SKM-1 treated with dmso at 0.1 percent for 144 hours (cell line): ENCODE data around the gene TMEM131.
A peak's percentile ranks its signal among the peaks of the same experiment; 100 is the strongest.
"Not testable (repeated sequence)": the region's sequence is repeated elsewhere in the genome, so short reads cannot be mapped to it uniquely, and the experiment has no call there.

Source experiments
- DNase-seq: peaks from one replicate; lab custom pipeline; 2025; ENCODE audit not compliant: unreplicated experiment; lab: John Stamatoyannopoulos, UW

Gene TMEM131

DNA sequence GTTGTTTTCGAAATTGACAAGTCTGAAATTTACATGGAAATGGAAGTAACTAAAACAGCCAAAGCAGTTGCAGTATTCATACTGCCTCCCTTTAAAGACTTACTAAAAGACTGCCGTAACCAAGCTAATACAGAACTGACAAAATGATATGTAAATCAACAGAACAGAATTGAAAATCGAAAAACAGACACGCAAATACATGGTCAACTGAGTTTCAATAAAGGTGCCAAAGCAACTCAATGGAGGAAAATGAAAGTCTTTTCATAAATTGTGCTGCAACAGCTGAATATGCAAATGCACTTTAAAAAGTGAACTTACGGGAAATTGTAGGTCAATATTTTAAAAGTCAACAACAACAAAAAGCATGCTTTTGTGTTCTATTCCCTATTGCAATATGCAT is 34.2 kb downstream of the TMEM131 start:
- DNase-seq: no peak

DNA sequence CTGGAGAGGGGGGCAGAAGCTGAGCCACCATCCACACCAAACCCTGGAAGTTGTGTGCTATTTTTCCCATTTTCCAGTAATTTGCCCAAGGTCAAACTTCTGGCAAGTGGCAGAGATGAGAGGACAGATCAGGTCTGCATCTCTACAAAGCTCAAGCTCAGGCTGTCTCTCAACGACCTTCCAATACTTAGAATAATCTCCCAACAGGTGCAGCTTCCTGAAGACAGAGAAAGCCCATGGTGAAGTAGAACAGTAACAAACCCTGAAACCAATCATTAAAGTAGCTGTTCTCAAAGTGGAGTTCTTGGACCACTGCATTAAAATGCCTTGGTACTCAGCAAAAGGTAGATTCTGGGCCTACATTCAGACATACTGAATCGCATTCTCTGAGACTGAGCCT is 37.6 kb downstream of the TMEM131 start:
- DNase-seq: no peak

GRCh38 chr2:97957432-97958183 is 38.1 kb downstream of the TMEM131 start:
- no peak for DNase-seq

DNA sequence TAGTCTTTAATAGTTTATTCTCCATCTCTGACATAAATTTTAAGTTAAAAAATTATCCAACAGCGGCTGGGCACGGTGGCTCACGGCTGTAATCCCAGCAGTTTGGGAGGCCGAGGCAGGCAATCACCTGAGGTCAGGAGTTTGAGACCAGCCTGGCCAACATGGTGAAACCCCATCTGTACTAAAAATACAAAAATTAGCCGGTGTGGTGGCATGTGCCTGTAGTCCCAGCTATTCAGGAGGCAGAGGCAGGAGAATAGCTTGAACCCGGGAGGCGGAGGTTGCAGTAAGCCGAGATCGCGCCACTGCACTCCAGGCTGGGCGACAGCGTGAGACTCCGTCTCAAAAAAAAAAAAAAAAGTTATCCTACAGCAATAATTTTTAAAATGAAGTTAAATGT is 39.0 kb downstream of the TMEM131 start:
- DNase-seq: not testable (repeated sequence)

- DNase-seq: no peak
Observed at GRCh38 chr2:97953853-97954252, 41.9 kb downstream of the TMEM131 start.

- no peak for DNase-seq
Observed at GRCh38 chr2:97952357-97952756, 43.4 kb downstream of the TMEM131 start.

GRCh38 chr2:97951155-97951680 is 44.5 kb downstream of the TMEM131 start:
- no peak for DNase-seq

DNA sequence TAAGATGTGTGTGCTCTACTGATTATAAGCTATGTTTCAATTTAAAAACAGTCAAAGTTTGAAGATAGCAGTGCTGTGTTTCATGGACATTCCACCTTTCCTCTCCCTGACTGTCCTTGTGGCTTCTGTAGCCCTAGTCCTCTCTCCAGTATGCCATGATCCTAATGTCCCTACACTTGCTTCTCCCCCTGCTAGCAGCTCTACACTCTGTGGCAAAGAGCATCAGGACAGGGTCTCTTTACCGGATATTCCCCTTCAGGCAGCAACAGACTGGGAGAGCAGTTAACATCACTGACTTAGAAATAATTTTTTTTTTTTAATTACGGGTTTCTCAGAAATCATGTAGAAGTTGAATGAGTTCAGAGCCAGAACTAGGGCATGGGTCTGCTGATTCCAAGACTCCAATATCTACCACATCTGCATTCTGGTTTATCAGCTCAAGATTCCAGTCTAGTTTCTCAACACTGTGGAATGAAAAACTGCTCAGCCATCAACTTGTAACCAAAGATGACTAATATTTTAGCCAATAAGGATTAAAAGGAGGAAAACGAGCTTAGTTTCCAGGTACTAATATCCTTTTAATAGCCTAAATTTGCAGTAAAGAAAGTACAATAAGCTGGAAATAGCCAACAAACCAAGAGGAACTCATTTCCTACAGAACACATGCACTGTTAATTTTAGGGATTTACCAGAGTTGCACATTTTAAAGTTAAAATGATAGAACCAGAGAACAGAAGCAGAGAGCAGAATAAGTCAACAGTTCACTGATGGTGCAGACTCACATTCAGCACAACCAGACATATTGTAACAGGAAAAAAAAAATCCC is 45.2 kb downstream of the TMEM131 start:
- DNase-seq: no peak

DNA sequence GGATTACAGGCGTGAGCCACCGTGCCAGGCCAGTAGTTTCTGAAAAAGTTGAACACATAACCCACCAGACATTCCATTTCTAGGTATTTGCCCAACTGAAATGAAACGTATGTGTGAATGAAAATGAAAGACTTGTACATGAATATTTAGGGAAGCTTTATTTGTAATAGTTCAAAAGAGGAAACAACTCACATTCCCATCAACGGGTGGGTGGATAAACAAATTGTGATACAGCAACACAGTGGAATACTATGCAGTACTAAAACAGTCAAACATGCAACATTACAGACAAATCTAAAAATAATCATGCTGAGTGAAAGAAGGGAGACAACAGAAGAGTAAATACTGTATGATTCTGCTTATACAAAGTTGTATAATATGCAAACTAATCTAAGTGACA is 46.8 kb downstream of the TMEM131 start:
- DNase-seq: no peak

GRCh38 chr2:97945791-97946190 is 50.0 kb downstream of the TMEM131 start:
- DNase-seq: no peak

DNA sequence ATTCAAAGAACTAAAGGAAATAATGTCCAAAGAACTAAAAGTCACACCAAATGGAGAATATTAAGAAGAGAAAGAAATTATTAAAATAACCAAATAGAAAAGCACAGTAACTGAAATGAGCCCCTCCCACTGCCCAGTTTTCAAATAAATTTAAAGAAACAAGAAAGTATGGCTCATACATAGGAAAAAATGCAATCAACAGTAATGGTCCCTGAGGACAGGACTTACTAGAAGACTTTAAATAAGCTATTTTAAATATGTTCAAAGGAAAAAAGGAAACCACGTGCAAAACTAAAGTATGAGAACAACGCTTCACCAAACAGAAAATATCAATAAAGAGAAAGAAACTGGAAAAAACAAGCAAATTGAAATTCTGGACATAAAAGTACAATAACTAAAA is 58.9 kb downstream of the TMEM131 start:
- DNase-seq: no peak

DNA sequence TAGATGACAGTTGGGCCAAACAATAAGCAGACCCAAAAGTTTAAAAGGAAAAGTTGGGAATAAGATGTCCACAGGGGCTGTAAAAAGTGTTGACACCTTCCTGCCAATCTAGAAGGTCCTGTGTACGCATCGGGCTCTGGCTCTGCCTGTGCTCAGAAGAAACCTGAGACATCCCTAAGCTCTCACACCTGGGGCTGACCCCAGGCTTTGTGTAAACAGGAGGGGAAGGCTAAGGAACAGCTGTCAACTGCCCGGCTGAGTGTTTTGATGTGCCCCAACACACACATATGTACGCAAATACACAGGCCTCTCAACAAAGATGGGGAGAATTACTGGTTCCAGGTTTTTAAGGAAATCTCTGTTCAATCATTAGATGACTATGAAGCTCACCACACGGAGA is 59.5 kb downstream of the TMEM131 start:
- no peak for DNase-seq

GRCh38 chr2:97935719-97936161 is 60.0 kb downstream of the TMEM131 start:
- no peak for DNase-seq

DNA sequence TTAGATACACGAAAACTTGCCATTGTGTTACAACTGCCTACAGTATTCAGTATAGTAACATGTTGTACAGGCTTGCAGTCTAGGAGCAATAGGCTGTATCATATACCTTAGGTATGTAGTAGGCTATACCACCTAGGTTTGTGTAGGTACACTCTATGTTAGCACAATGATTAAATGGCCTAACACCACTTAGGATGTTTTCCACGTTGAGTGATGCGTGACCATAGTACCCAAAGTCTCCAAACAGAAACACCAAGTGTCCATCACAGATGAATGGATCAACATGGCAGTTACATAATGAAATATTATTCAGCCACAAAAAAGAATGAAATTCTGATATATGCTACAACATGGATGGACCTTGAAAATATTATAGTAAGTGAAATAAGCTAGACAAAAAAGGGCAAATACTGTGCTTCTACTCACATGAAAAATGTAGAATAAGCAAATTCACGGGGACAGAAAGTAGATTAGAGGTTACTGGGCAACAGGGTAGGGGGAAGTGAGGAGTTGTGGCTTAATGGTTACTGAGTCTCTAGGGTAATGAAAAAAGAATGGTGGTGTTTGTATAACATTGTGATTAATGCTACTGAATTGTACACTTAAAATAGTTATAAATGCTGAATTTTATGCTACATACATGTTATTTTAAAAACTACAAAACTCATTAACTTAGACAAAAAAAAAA is 62.6 kb downstream of the TMEM131 start:
- DNase-seq: no peak

DNA sequence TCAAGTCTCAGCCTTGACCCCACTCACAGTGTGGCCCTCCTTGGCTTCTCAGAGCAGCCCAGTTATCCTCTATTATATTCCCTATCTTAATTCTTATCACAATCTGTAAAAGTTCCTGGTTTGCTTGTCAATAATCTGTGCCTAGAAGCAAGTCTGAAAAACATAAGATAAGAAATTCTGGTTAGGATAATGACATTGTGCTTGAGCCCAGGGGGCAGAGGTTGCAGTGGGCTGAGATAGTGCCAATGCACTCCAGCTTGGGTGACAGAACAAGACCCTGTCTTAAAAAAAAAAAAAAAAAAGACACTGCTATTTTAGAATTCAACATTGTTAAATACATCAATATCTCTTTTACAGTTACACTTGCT is 63.9 kb downstream of the TMEM131 start:
- no peak for DNase-seq

DNA sequence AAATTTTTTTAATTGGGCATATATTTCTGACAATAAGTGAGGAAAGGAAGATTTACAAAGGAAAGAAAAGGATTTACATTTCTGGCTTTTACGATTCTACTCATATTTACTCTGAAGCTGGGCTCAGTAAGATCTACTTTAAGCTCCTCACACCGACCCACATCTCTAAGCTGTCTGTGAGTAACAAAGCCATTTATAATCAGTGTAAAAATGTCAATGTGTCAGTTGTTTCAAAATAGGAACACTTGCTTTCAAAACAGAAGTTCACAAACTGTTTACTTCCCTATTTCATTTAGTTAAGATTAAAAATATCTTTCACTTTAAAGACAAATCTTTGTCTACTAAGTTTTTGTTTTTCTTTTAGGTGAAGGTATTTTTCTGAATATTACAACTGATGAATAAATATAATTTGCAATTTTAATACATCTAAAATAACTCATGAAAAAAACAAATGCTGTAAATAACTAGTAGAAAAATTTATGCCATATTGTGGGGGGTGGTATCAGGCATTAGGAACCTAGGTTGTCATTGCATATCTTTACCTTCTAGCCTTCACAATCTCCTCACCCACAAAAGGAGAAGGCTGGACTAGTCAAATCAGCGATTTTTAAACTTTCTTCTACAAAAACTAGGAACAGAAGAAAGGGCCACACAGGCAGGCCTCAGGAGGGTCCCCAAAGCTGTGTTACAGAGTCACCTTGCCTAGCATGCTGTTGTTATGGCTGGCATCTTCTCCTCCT is 64.5 kb downstream of the TMEM131 start:
- DNase-seq: peak; percentile 50

- DNase-seq: no peak
Observed at GRCh38 chr2:97928591-97928990, 67.2 kb downstream of the TMEM131 start.

DNA sequence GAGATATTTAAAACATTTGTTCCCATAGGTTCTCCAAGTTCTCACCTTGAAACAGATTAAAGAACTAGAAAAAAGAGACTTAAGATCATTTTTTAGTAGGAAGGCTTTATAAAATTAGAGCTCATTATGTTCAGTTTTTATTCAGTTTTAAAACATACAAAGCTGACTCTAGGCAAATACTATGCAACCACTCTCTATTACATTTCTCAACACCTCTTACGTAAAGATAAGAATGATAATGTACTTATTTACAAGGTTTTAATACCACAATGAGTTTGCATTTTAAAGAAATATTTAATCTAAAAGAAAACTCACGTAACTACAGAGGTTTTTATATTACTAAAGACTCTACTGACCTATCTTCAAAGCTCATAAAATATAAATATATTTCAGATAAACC is 68.8 kb downstream of the TMEM131 start:
- DNase-seq: no peak

- no peak for DNase-seq
Observed at GRCh38 chr2:97924194-97924593, 71.6 kb downstream of the TMEM131 start.

DNA sequence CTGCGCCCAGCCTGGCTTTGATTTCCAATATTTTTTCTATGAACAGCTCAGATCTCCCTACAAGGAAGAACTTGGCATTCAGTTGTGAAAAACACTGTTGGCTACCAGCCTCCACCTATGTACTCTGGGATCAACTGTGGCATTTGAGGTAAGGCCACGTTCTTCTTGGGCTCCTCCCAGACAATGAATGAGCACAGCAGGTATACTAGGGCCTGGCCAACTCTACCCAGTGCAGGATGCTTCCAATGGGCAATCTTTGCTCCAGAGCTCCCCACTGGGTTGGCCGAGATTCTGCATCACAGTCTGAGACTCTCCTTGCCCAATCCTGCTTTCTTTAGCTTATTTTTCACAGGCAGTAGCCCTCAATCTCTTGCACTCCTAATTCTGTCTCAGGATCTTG is 75.9 kb downstream of the TMEM131 start:
- DNase-seq: no peak

DNA sequence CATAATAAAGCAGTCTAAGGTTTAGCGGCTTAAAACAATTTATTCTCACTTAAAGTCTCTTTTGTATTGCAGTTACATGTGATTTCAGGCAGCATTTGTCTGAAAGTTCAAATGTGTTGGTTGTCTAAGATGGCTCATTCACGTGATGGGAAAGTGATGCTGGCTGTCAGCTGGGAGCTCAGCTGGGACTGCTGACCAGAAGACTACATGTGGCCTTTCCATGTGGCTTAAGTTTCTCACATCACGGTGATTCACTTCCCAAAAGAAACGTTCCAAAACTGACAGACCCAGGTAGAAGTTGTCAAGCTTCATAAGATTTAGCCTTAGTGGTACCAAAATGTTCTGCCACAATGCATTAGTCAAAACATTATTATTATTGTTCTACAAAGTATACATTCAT is 76.9 kb downstream of the TMEM131 start:
- DNase-seq: no peak
